Measurements from ENCODE around the gene RNASE12. TPM values are rescaled to one million over a fixed set of nuclear protein-coding genes. Genes with fewer than 3 reads are reported as not detected.

The RNASE12 gene
- total RNA-seq, 1 donor from 2014 or later = not detected

- Mint-ChIP-seq H3K4me1 (ENCODE audit: low read depth, unreplicated experiment) (no peaks in the 10 kb centered on the region), H3K27ac (ENCODE audit: unreplicated experiment) (no peak overlapping the region), H3K27me3 (ENCODE audit: unreplicated experiment) (peaks cover 2% of the 10 kb centered on the region), H3K9me3 (ENCODE audit: unreplicated experiment) (peaks cover 2% of the 10 kb centered on the region), H3K4me3 (ENCODE audit: unreplicated experiment) (no peak overlapping the region), H3K36me3 (ENCODE audit: unreplicated experiment) (no peaks in the 10 kb centered on the region)
- TF ChIP-seq CTCF (IDR thresholded peaks at IDR 0.05; ENCODE audit: partially characterized antibody, unreplicated experiment) = no peak
- DNase-seq = no peak
These were observed 15.7 kb upstream of the RNASE12 start for GRCh38 chr14:20606902-20607242.

GRCh38 chr14:20606190-20606901 is 15.2 kb upstream of the RNASE12 start:
- TF ChIP-seq CTCF (IDR thresholded peaks at IDR 0.05; ENCODE audit: partially characterized antibody, unreplicated experiment) = peak; percentile 26
- Mint-ChIP-seq H3K9me3 (ENCODE audit: unreplicated experiment) (peaks cover 2% of the 10 kb centered on the region), H3K27ac (ENCODE audit: unreplicated experiment) (no peak overlapping the region), H3K36me3 (ENCODE audit: unreplicated experiment) (no peaks in the 10 kb centered on the region), H3K4me3 (ENCODE audit: unreplicated experiment) (no peak overlapping the region), H3K27me3 (ENCODE audit: unreplicated experiment) (peaks cover 2% of the 10 kb centered on the region), H3K4me1 (ENCODE audit: low read depth, unreplicated experiment) (no peaks in the 10 kb centered on the region)
- no peak for DNase-seq

GRCh38 chr14:20603813-20604690 is 12.9 kb upstream of the RNASE12 start:
- no peak for TF ChIP-seq CTCF (IDR thresholded peaks at IDR 0.05; ENCODE audit: partially characterized antibody, unreplicated experiment)
- Mint-ChIP-seq H3K4me1 (ENCODE audit: low read depth, unreplicated experiment) (no peaks in the 10 kb centered on the region), H3K36me3 (ENCODE audit: unreplicated experiment) (no peaks in the 10 kb centered on the region), H3K27ac (ENCODE audit: unreplicated experiment) (no peak overlapping the region), H3K27me3 (ENCODE audit: unreplicated experiment) (peaks cover 3% of the 10 kb centered on the region), H3K4me3 (ENCODE audit: unreplicated experiment) (no peak overlapping the region), H3K9me3 (ENCODE audit: unreplicated experiment) (peaks cover 2% of the 10 kb centered on the region)
- DNase-seq = no peak

GRCh38 chr14:20602583-20602982 is 11.4 kb upstream of the RNASE12 start:
- Mint-ChIP-seq H3K27ac (ENCODE audit: unreplicated experiment) (no peak overlapping the region), H3K9me3 (ENCODE audit: unreplicated experiment) (peaks cover 2% of the 10 kb centered on the region), H3K4me3 (ENCODE audit: unreplicated experiment) (no peak overlapping the region), H3K4me1 (ENCODE audit: low read depth, unreplicated experiment) (no peaks in the 10 kb centered on the region), H3K27me3 (ENCODE audit: unreplicated experiment) (peaks cover 2% of the 10 kb centered on the region), H3K36me3 (ENCODE audit: unreplicated experiment) (no peaks in the 10 kb centered on the region)
- TF ChIP-seq CTCF (IDR thresholded peaks at IDR 0.05; ENCODE audit: partially characterized antibody, unreplicated experiment) = no peak
- no peak for DNase-seq

- H3K4me1 Mint-ChIP-seq (ENCODE audit: low read depth, unreplicated experiment) = no peaks in the 10 kb centered on the region
- peaks cover 2% of the 10 kb centered on the region for H3K9me3 Mint-ChIP-seq (ENCODE audit: unreplicated experiment)
- no peak for DNase-seq
- no peak overlapping the region for H3K27ac Mint-ChIP-seq (ENCODE audit: unreplicated experiment)
- no peak overlapping the region for H3K4me3 Mint-ChIP-seq (ENCODE audit: unreplicated experiment)
- peaks cover 2% of the 10 kb centered on the region for H3K27me3 Mint-ChIP-seq (ENCODE audit: unreplicated experiment)
- no peak for TF ChIP-seq CTCF (IDR thresholded peaks at IDR 0.05; ENCODE audit: partially characterized antibody, unreplicated experiment)
- H3K36me3 Mint-ChIP-seq (ENCODE audit: unreplicated experiment) = no peaks in the 10 kb centered on the region
These were observed 10.3 kb upstream of the RNASE12 start for GRCh38 chr14:20601522-20601921.

Data from glutamatergic neuron (in vitro differentiated cells).